ENCODE results near the gene ANXA9. TPM values are rescaled to one million over a fixed set of nuclear protein-coding genes. Genes with fewer than 3 reads are reported as not detected.
A peak's percentile ranks its signal among the peaks of the same experiment; 100 is the strongest.

Gene ANXA9
- polyA plus RNA-seq, 3 donors, result 12.4 to 16.7 (median 15.3) TPM

GRCh38 chr1:150974580-150975478, 7.3 kb upstream of the ANXA9 start, which contains the start of gene CERS2:
Gene CERS2, minus strand, starts transcription at chr1:150974835. Its CDS starts 5,745 bp downstream, at chr1:150969090.
- DNase-seq (ENCODE audit: low read depth in 3 of 3, low spot score in 2 of 3), result no peak

- DNase-seq (ENCODE audit: low read depth in 3 of 3, low spot score in 2 of 3), result no peak
These were observed 5.7 kb upstream of the ANXA9 start for GRCh38 chr1:150976401-150976821.

- no peak for DNase-seq (ENCODE audit: low read depth in 3 of 3, low spot score in 2 of 3)
These were observed 5.0 kb upstream of the ANXA9 start for GRCh38 chr1:150976879-150977694.

- DNase-seq (ENCODE audit: low read depth in 3 of 3, low spot score in 2 of 3), result peak; percentile 81 to 89 (median 86)
These were observed 2.7 kb upstream of the ANXA9 start for GRCh38 chr1:150979092-150980056.

- no peak for DNase-seq (ENCODE audit: low read depth in 3 of 3, low spot score in 2 of 3)
These were observed 801 bp upstream of the ANXA9 start for GRCh38 chr1:150981177-150981804.

- DNase-seq (ENCODE audit: low read depth in 3 of 3, low spot score in 2 of 3), result no peak
These were observed 3.2 kb downstream of the ANXA9 start for GRCh38 chr1:150985179-150985825.

GRCh38 chr1:150987924-150988323, 5.8 kb downstream of the ANXA9 start:
- DNase-seq (ENCODE audit: low read depth in 3 of 3, low spot score in 2 of 3), result no peak

- DNase-seq (ENCODE audit: low read depth in 3 of 3, low spot score in 2 of 3), result no peak
These were observed 10.5 kb downstream of the ANXA9 start for GRCh38 chr1:150992626-150993025.

- no peak for DNase-seq (ENCODE audit: low read depth in 3 of 3, low spot score in 2 of 3)
These were observed 12.2 kb downstream of the ANXA9 start for GRCh38 chr1:150994248-150994647.

GRCh38 chr1:150995460-150995859, 13.4 kb downstream of the ANXA9 start:
- DNase-seq (ENCODE audit: low read depth in 3 of 3, low spot score in 2 of 3), result no peak

- DNase-seq (ENCODE audit: low read depth in 3 of 3, low spot score in 2 of 3), result no peak
These were observed 13.8 kb downstream of the ANXA9 start for GRCh38 chr1:150995896-150996295.

- no peak for DNase-seq (ENCODE audit: low read depth in 3 of 3, low spot score in 2 of 3)
These were observed 15.2 kb downstream of the ANXA9 start for GRCh38 chr1:150997126-150997872.

- no peak for DNase-seq (ENCODE audit: low read depth in 3 of 3, low spot score in 2 of 3)
These were observed 15.9 kb downstream of the ANXA9 start for GRCh38 chr1:150997949-150998348.

GRCh38 chr1:150999051-150999674, 17.1 kb downstream of the ANXA9 start:
- no peak for DNase-seq (ENCODE audit: low read depth in 3 of 3, low spot score in 2 of 3)

GRCh38 chr1:150999926-151000325, 17.8 kb downstream of the ANXA9 start:
- DNase-seq (ENCODE audit: low read depth in 3 of 3, low spot score in 2 of 3), result no peak

GRCh38 chr1:151000408-151000807, 18.3 kb downstream of the ANXA9 start:
- DNase-seq (ENCODE audit: low read depth in 3 of 3, low spot score in 2 of 3), result no peak

- no peak for DNase-seq (ENCODE audit: low read depth in 3 of 3, low spot score in 2 of 3)
These were observed 19.5 kb downstream of the ANXA9 start for GRCh38 chr1:151001602-151002001.

GRCh38 chr1:151002051-151002450, 20.0 kb downstream of the ANXA9 start:
- no peak for DNase-seq (ENCODE audit: low read depth in 3 of 3, low spot score in 2 of 3)

Data from right renal cortex interstitium (tissue), 3 donors.